T-helper 2 cell treated with Interferon-gamma antibody and Interleukin-4, amounts not matched to agents 5 μg/mL and 100 μg/mL, for 36 hours (primary cell): ENCODE results near the gene BIK.
A peak's percentile ranks its signal among the peaks of the same experiment; 100 is the strongest.

Experiments used
- DNase-seq: peaks from one replicate; pipeline ENCODE4 v3.0.0; 2021; ENCODE audit warnings: low spot score
- H3K27ac Mint-ChIP-seq: one replicate; pipeline ENCODE4 v1.8.0; 2021; ENCODE audit warnings: mild to moderate bottlenecking, mixed read lengths
- H3K27me3 Mint-ChIP-seq: one replicate; pipeline ENCODE4 v1.8.0; 2021; ENCODE audit warnings: low read depth, mixed read lengths
- H3K36me3 Mint-ChIP-seq: one replicate; pipeline ENCODE4 v1.8.0; 2021; ENCODE audit warnings: low read depth, mixed read lengths
- H3K4me1 Mint-ChIP-seq: one replicate; pipeline ENCODE4 v1.8.0; 2021; ENCODE audit warnings: low read depth, mixed read lengths
- H3K4me3 Mint-ChIP-seq: one replicate; pipeline ENCODE4 v1.8.0; 2022; ENCODE audit warnings: mild to moderate bottlenecking, moderate library complexity, mixed read lengths
- H3K9me3 Mint-ChIP-seq: one replicate; pipeline ENCODE4 v1.8.0; 2021; ENCODE audit warnings: mixed read lengths

Gene BIK, protein sequence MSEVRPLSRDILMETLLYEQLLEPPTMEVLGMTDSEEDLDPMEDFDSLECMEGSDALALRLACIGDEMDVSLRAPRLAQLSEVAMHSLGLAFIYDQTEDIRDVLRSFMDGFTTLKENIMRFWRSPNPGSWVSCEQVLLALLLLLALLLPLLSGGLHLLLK

DNA sequence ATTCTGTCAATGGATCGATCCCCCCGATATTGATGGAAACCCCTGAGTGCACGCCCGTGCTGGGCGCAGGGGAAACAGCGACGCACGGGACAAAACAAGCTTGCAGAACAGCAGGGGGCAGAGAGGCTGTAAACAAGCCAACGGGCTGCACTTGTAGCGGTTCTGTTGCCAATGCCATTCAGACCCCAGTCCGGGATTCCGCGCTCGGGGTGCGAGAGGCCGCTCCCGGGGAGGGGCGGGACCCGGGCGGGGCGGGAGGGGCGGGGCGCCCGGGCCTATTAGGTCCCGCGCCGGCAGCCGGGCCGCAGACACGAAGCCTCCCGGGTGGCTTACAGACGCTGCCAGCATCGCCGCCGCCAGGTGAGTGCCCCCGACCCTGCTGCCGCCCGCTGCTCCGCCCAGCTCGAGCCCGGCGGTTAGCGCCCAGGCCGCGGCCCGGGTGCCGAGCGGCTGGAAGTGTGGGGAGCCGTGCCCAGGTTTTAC, at the start of gene BIK:
BIK (plus strand) TSS at position 307 of the 483 bp plus-strand sequence. CDS start 13,273 bp downstream, outside the sequence.
- H3K27ac Mint-ChIP-seq, result no peak within 1 kb of the TSS
- H3K36me3 Mint-ChIP-seq, result no peaks in the 10 kb centered on the region
- peaks cover 5% of the 10 kb centered on the region for H3K4me1 Mint-ChIP-seq
- peak within 1 kb of the TSS; percentile 73 for H3K4me3 Mint-ChIP-seq
- peaks cover 35% of the 10 kb centered on the region for H3K27me3 Mint-ChIP-seq
- peak; percentile 25 for DNase-seq
- no peaks in the 10 kb centered on the region for H3K9me3 Mint-ChIP-seq

DNA sequence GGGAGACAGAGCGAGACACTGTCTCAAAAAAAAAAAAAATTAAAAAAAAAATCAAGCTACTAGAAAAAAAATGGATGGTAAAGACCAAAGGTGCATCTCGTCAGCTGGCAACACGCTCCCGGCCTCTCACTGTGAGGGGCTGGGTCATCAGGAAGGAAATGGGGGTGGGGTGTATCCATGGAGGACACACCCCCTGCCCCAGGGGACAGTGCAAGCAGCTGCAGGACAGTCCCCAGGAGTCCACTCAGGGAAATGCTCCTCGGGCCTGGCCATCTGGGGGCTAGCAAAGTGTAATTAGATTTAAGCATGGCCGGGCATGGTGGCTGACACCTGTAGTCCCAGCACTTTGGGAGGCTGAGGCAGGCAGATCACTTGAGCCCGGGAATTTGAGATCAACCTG, 44.4 kb upstream of the BIK start:
- DNase-seq, result no peak
- Mint-ChIP-seq H3K27ac (no peak overlapping the region), H3K27me3 (no peaks in the 10 kb centered on the region), H3K9me3 (no peaks in the 10 kb centered on the region), H3K36me3 (peaks cover 7% of the 10 kb centered on the region), H3K4me1 (no peaks in the 10 kb centered on the region), H3K4me3 (no peak overlapping the region)

DNA sequence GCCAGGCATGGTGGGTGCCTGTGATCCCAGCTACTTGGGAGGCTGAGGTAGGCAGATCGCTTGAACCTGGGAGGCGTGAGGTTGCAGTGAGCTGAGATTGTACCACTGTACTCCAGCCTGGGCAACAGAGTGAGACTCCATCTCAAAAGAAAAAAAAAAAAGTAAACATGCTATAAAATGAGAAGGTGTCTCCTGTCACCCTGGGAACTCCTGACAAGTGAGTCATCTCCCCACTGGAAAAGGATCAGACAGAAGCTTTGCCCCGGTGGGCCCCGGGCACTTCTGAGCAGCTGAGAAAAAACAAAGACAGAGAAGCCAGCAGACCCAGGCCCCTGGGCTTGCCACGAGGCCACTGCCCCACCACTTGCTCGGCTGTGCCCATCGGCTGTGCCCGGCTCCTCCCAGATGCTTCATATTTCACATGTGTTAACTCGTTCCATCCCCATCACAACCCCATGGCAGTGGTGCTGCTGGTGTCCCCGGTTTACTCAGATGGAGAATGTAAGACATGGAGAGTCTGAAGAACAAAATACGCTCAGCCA, 43.6 kb upstream of the BIK start:
- H3K4me3 Mint-ChIP-seq, result no peak overlapping the region
- H3K9me3 Mint-ChIP-seq, result no peaks in the 10 kb centered on the region
- DNase-seq, result no peak
- no peaks in the 10 kb centered on the region for H3K4me1 Mint-ChIP-seq
- H3K36me3 Mint-ChIP-seq, result peaks cover 5% of the 10 kb centered on the region
- no peak overlapping the region for H3K27ac Mint-ChIP-seq
- H3K27me3 Mint-ChIP-seq, result no peaks in the 10 kb centered on the region

DNA sequence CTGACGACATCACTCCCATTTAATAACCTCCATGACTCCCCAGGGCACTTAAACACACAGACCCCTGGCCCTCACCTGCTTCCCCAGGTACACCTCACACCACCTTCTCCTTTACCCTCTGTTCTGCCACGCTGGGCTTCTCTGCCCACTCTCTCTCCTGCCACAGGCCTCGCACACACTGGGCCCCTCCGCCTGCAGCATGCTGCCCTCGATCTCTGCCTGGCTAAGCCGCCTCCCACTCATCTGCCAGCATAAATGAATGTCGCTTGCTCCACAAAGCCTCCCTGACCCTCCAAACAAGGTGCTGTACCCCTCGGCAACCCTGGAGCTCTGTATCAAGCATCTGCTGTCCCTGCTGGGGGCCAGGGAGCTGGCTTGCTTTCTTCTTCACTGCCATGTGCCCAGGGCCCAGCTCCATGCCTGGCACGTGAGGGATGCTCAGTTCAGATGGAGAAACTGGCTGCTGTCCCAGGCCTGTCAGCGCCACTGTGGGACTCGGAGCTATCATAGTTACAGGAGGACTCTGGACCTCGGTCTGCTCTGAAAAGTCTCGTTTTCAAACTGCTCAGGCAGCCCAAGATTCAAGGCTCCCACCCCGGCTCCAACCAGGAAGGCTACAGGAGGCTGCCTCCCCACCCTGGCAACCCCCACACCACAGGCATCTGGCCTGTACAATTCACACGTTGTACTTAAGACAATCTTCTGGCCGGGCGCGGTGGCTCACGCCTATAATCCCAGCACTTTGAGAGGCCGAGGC, 33.3 kb upstream of the BIK start:
- H3K4me1 Mint-ChIP-seq, result no peaks in the 10 kb centered on the region
- no peak overlapping the region for H3K27ac Mint-ChIP-seq
- H3K27me3 Mint-ChIP-seq, result no peaks in the 10 kb centered on the region
- no peak for DNase-seq
- H3K4me3 Mint-ChIP-seq, result no peak overlapping the region
- H3K36me3 Mint-ChIP-seq, result no peaks in the 10 kb centered on the region
- no peaks in the 10 kb centered on the region for H3K9me3 Mint-ChIP-seq

DNA sequence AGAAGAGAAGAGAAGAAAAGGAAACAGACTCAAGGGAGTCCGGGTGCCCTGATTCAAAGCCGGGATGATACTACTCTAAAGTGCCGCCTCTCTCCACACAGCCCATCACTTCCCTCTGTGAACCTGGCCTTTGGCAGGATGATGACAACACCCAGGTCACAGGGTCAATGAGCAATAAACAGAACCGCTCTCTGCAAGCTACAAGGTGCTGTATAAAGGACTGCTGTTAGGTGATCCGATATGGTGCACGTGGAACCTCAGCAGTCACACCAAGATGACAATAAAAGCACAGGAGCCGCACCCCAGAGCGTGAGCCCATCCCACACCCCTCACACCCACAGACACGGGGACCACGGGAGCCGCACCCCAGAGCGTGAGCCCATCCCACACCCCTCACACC, 32.0 kb upstream of the BIK start:
- no peaks in the 10 kb centered on the region for H3K27me3 Mint-ChIP-seq
- no peaks in the 10 kb centered on the region for H3K36me3 Mint-ChIP-seq
- DNase-seq, result no peak
- no peaks in the 10 kb centered on the region for H3K4me1 Mint-ChIP-seq
- H3K27ac Mint-ChIP-seq, result no peak overlapping the region
- no peaks in the 10 kb centered on the region for H3K9me3 Mint-ChIP-seq
- no peak overlapping the region for H3K4me3 Mint-ChIP-seq

DNA sequence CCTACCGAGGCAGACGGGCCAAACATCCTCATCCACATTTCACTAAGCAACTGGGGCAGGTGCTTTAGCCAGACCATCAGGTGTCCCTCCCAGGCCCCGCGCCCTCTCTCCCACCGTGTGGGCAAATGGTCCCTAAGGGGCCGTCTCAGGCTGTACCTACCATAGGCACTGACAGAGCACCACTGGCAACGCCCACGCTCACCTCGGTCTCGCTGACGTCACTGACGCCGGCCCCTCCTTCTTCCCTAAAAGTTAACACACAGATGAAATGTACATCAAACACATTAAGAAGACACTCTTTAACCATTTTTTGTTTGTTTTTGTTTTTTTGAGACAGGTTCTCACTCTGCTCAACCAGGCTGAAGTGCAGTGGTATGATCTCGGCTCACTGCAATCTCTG, 30.8 kb upstream of the BIK start:
- Mint-ChIP-seq H3K9me3 (no peaks in the 10 kb centered on the region), H3K36me3 (no peaks in the 10 kb centered on the region), H3K27me3 (no peaks in the 10 kb centered on the region), H3K4me3 (no peak overlapping the region), H3K4me1 (no peaks in the 10 kb centered on the region), H3K27ac (no peak overlapping the region)
- no peak for DNase-seq

DNA sequence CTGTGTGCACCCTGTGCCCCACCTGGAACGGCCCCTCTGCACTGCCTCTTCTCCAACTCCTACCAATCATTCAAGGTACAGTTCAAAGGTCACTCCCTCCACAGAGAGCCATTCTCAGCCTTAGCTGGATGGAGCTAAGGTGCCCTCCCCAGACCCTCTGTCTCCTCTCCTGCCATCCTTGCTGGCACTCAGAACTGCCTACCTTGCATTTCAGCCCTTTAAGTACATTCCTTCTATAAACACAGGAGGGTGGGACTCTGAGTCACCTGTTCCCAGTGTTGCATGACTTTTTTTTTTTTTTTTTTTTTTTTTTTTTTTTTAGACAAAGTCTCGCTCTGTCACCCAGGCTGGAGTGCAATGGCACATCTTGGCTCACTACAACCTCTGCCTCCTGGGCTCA, 29.9 kb upstream of the BIK start:
- Mint-ChIP-seq H3K4me3 (no peak overlapping the region), H3K9me3 (no peaks in the 10 kb centered on the region), H3K4me1 (peaks cover 3% of the 10 kb centered on the region), H3K27ac (no peak overlapping the region), H3K27me3 (no peaks in the 10 kb centered on the region), H3K36me3 (peaks cover 4% of the 10 kb centered on the region)
- no peak for DNase-seq

DNA sequence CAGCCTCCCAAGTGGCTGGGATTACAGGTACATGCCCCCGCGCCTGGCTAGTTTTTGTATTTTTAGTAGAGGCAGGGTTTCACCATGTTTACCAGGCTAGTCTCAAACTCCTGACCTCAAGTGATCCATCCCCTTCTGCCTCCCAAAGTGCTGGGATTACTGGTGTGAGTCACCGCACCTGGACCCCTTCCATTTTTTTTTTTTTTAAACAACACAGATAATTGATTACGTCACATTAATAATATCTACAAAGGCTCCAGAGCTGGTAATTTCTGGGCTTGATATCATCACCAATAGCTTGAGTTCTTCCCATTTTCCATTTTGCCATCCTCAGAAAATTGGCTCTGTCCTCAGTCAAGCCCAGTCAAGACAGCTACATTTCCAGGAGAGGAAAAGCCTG, 28.6 kb upstream of the BIK start:
- H3K36me3 Mint-ChIP-seq, result peaks cover 4% of the 10 kb centered on the region
- no peak overlapping the region for H3K27ac Mint-ChIP-seq
- H3K27me3 Mint-ChIP-seq, result no peaks in the 10 kb centered on the region
- no peak overlapping the region for H3K4me3 Mint-ChIP-seq
- no peak for DNase-seq
- no peaks in the 10 kb centered on the region for H3K9me3 Mint-ChIP-seq
- peaks cover 15% of the 10 kb centered on the region for H3K4me1 Mint-ChIP-seq

DNA sequence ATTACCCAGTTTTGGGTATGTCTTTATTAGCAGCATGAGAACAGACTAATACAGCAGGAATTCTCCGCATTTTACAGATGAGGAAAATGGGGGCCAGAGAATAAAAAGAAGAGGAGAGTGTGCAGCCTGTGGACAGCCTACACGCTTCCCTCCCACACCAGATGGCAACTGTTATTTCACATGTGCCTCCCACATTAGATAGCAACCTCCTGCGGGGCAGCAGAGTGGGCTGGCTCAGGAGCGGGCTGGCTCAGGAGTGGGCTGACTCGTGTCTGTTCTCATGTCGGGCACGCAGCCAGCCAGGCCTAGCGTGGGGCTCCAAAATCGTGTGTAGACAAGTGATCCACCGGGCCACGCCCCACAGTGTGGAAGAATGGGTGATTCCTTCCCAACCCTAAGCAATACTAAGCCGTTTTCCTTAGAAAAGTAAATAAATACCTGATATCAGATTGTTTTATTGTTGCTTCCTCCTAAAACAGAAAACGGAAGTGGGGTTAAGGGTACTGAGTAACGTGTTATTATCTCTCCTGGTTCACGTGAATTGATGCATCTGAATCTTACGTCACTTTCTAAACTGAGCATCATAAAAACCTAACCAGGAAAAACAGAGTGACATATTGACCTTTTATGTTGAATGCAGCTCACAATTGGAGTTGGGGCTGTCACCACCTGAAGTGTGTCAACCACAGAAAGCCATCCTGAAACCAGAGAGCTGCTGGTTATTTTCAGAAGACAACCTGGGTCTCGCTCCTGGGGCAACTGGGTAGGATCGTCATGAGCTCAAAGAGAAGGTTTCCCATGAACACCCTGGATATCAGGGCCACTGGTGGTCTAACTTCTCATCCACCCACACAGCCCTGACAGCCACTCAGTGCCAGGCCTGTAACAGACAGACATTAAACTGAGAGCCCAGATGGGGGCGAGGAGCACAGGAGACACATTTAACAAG, 24.6 kb upstream of the BIK start:
- DNase-seq, result peak; percentile 20
- peaks cover 25% of the 10 kb centered on the region for H3K4me1 Mint-ChIP-seq
- peaks cover 4% of the 10 kb centered on the region for H3K36me3 Mint-ChIP-seq
- H3K9me3 Mint-ChIP-seq, result no peaks in the 10 kb centered on the region
- peak overlapping the region; percentile 62 for H3K27ac Mint-ChIP-seq
- H3K27me3 Mint-ChIP-seq, result no peaks in the 10 kb centered on the region
- H3K4me3 Mint-ChIP-seq, result peak overlapping the region; percentile 13

DNA sequence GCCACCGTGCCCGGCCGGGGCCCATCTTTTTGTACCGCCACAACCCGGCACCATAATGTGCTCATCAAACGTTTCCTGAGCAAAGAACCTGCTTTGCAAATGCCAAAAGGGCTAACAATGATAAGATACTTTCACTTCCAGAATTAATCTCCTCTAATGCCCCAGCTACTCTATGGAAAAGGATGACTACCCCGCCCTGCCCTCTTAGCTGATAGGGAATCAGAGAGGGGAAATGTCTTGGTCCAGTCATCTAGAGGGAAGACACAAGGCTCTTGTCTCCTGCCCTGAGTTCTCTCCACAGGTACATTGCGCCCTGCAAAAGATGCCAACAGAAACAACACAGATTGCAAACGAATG, 21.9 kb upstream of the BIK start:
- Mint-ChIP-seq H3K27me3 (no peaks in the 10 kb centered on the region), H3K36me3 (peaks cover 4% of the 10 kb centered on the region), H3K4me1 (peaks cover 31% of the 10 kb centered on the region), H3K27ac (peak overlapping the region; percentile 92), H3K4me3 (peak overlapping the region; percentile 95), H3K9me3 (no peaks in the 10 kb centered on the region)
- DNase-seq, result peak; percentile 10

DNA sequence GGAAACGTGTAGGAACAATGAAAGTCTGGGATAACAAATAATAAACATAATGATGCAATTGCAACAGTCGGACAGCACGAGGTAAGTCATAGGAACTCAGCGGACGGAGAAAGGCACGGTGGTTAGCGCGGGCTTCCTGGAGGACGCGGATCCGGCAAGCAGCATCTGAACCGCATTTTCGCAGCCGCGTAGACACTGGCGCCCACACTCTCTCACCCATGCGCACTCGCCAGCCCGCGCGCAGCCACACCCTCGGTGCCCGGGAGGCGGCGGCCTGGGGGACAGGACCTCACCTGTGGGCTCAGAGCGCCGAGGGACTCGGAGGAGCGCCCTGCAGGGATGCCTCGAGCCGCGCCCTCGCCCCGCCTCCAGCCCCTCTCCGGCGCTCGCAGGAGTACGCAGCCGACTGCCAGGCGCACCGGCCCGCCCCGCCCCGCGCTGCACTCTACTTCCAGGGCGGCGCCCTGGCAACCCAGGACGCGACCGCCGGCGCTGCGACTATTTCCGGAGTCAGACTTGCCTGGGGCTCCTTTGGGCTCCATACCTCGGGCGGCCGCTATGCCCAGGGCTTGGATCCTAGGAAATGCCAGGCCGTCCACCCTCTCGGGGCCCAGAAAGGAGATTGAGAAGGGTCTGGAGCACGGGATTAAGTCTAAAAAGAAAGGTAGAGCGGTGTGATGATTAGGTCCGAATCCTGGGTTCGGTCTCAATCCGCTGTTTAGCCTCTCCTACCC, 21.4 kb upstream of the BIK start, which contains the start of gene TTLL1:
TTLL1 (minus strand) TSS at position 408 of the 734 bp plus-strand sequence. CDS start 13,805 bp downstream, outside the sequence.
- H3K9me3 Mint-ChIP-seq, result no peaks in the 10 kb centered on the region
- H3K27me3 Mint-ChIP-seq, result no peaks in the 10 kb centered on the region
- peak within 1 kb of the TSS; percentile 95 for H3K4me3 Mint-ChIP-seq
- peak within 1 kb of the TSS; percentile 92 for H3K27ac Mint-ChIP-seq
- peaks cover 4% of the 10 kb centered on the region for H3K36me3 Mint-ChIP-seq
- DNase-seq, result peak; percentile 92
- H3K4me1 Mint-ChIP-seq, result peaks cover 31% of the 10 kb centered on the region

DNA sequence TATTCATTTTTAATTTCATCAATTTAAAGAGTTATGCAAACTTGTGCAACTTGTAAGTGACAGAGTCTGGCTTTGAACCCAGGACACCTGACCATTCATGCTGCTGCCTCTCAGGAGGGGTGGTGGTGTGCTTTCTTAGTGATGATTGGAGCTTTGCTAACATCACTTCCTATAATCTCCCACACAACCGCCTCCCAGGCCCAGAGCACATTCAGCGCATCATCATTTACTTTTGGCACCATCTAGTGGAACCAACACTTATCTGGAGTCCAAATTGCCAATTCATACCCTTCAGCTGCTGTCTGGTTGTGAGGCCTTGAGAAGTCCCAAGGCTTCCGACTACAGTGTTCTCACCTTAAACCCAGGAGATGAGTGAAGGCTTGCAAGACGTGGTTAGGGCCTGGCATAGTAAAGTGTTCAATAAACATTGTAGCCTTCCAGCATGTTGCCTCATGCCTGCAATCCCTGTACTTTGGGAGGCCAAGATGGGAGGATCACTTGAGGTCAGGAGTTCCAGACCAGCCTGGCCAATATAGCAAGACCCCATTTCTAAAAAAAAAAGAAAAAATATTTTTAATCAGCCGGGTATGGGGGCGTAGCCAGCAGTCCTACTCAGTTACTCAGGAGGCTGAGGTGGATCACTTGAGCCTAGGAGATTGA, 20.3 kb upstream of the BIK start:
- peak overlapping the region; percentile 65 for H3K27ac Mint-ChIP-seq
- peak; percentile 59 for DNase-seq
- no peaks in the 10 kb centered on the region for H3K27me3 Mint-ChIP-seq
- H3K4me3 Mint-ChIP-seq, result peak overlapping the region; percentile 66
- peaks cover 30% of the 10 kb centered on the region for H3K4me1 Mint-ChIP-seq
- H3K9me3 Mint-ChIP-seq, result no peaks in the 10 kb centered on the region
- H3K36me3 Mint-ChIP-seq, result peaks cover 3% of the 10 kb centered on the region

DNA sequence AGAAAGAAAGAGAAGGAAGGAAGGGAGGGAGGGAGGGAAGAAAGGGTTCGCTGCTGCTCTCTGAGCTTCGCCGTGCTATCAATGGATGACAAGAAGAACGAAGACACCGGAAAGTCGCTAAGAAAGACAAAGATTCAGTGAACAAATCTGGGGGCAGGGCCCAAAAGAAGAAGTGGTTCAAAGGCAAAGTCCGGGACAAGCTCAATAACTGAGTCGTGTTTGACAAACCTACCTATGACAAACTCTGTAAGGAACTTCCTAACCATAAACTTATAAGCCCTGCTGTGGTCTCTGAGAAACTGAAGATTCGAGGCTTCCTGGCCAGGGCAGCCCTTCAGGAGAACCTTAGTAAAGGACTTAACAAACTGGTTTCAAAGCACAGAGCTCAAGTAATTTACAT, 18.5 kb upstream of the BIK start:
- H3K27ac Mint-ChIP-seq, result no peak overlapping the region

More for the DNA sequence above, 18.5 kb upstream of the BIK start:
- H3K4me1 Mint-ChIP-seq, result peaks cover 16% of the 10 kb centered on the region
- DNase-seq, result no peak
- peaks cover 12% of the 10 kb centered on the region for H3K9me3 Mint-ChIP-seq
- H3K36me3 Mint-ChIP-seq, result no peaks in the 10 kb centered on the region
- no peaks in the 10 kb centered on the region for H3K27me3 Mint-ChIP-seq
- H3K4me3 Mint-ChIP-seq, result no peak overlapping the region
